ENCODE measurements around the gene FYB2. TPM values are rescaled to one million over a fixed set of nuclear protein-coding genes. Genes with fewer than 3 reads are reported as not detected.

The FYB2 gene
- total RNA-seq, 1 donor from 2014 or later = 6.0 TPM

- no peak for DNase-seq (ENCODE audit: low spot score)
- intact Hi-C loops (cut with DNase I) = no loop called here
Measured at GRCh38 chr1:56755911-56756310, 63.3 kb downstream of the FYB2 start.

GRCh38 chr1:56754708-56755479 is 64.3 kb downstream of the FYB2 start:
- DNase-seq (ENCODE audit: low spot score) = no peak
- intact Hi-C loops (cut with DNase I) = no loop called here

- intact Hi-C loops (cut with DNase I) = no loop called here
- no peak for DNase-seq (ENCODE audit: low spot score)
Measured at GRCh38 chr1:56745231-56745630, 74.0 kb downstream of the FYB2 start.

GRCh38 chr1:56728964-56729363 is 90.2 kb downstream of the FYB2 start:
- no peak for DNase-seq (ENCODE audit: low spot score)
- intact Hi-C loops (cut with DNase I) = no loop called here

GRCh38 chr1:56726706-56727105 is 92.5 kb downstream of the FYB2 start:
- intact Hi-C loops (cut with DNase I) = no loop called here
- DNase-seq (ENCODE audit: low spot score) = no peak

GRCh38 chr1:56719171-56719570 is 100.0 kb downstream of the FYB2 start:
- intact Hi-C loops (cut with DNase I) = loop anchor here (5.0 kb wide), 1 partner anchor 73 kb away; no protein-coding TSS in a partner anchor
- DNase-seq (ENCODE audit: low spot score) = no peak

GRCh38 chr1:56715156-56715555 is 104.0 kb downstream of the FYB2 start:
- intact Hi-C loops (cut with DNase I) = loop anchor here (5.0 kb wide), 1 partner anchor 77 kb away; no protein-coding TSS in a partner anchor
- no peak for DNase-seq (ENCODE audit: low spot score)

- intact Hi-C loops (cut with DNase I) = loop anchor here (5.0 kb wide), 1 partner anchor 126 kb away; no protein-coding TSS in a partner anchor
- no peak for DNase-seq (ENCODE audit: low spot score)
Measured at GRCh38 chr1:56713112-56713511, 106.1 kb downstream of the FYB2 start.

GRCh38 chr1:56712150-56712549 is 107.1 kb downstream of the FYB2 start:
- intact Hi-C loops (cut with DNase I) = loop anchor here (5.0 kb wide), 1 partner anchor 125 kb away; no protein-coding TSS in a partner anchor
- DNase-seq (ENCODE audit: low spot score) = no peak

- intact Hi-C loops (cut with DNase I) = loop anchor here (5.0 kb wide), 1 partner anchor 123 kb away; no protein-coding TSS in a partner anchor
- DNase-seq (ENCODE audit: low spot score) = no peak
Measured at GRCh38 chr1:56710646-56711045, 108.6 kb downstream of the FYB2 start.

- intact Hi-C loops (cut with DNase I) = loop anchor here (5.0 kb wide), 3 partner anchors 112 to 1423 kb away; no protein-coding TSS in a partner anchor
- no peak for DNase-seq (ENCODE audit: low spot score)
Measured at GRCh38 chr1:56709995-56710394, 109.2 kb downstream of the FYB2 start.

- no peak for DNase-seq (ENCODE audit: low spot score)
- intact Hi-C loops (cut with DNase I) = loop anchor here (5.0 kb wide), 2 partner anchors 113 to 1422 kb away; no protein-coding TSS in a partner anchor
Measured at GRCh38 chr1:56709269-56709880, 109.8 kb downstream of the FYB2 start.

- DNase-seq (ENCODE audit: low spot score) = no peak
- intact Hi-C loops (cut with DNase I) = loop anchor here (5.0 kb wide), 2 partner anchors 115 to 1420 kb away; no protein-coding TSS in a partner anchor
Measured at GRCh38 chr1:56707379-56707778, 111.8 kb downstream of the FYB2 start.

- intact Hi-C loops (cut with DNase I) = no loop called here
- no peak for DNase-seq (ENCODE audit: low spot score)
Measured at GRCh38 chr1:56703747-56704146, 115.5 kb downstream of the FYB2 start.

- no peak for DNase-seq (ENCODE audit: low spot score)
- intact Hi-C loops (cut with DNase I) = no loop called here
Measured at GRCh38 chr1:56696663-56697062, 122.5 kb downstream of the FYB2 start.

- DNase-seq (ENCODE audit: low spot score) = no peak
- intact Hi-C loops (cut with DNase I) = no loop called here
Measured at GRCh38 chr1:56688522-56689026, 130.6 kb downstream of the FYB2 start.

- no peak for DNase-seq (ENCODE audit: low spot score)
- intact Hi-C loops (cut with DNase I) = no loop called here
Measured at GRCh38 chr1:56686169-56686568, 133.0 kb downstream of the FYB2 start.

GRCh38 chr1:56683569-56683968 is 135.6 kb downstream of the FYB2 start:
- intact Hi-C loops (cut with DNase I) = no loop called here
- no peak for DNase-seq (ENCODE audit: low spot score)

GRCh38 chr1:56676571-56677035 is 142.6 kb downstream of the FYB2 start:
- intact Hi-C loops (cut with DNase I) = no loop called here
- no peak for DNase-seq (ENCODE audit: low spot score)

GRCh38 chr1:56675763-56676162 is 143.4 kb downstream of the FYB2 start:
- intact Hi-C loops (cut with DNase I) = no loop called here
- no peak for DNase-seq (ENCODE audit: low spot score)

Data from cardiac septum (tissue), 1 donor.